CD8-positive, alpha-beta memory T cell (primary cell): ENCODE results near the gene ADAMTSL1. TPM values are rescaled to one million over a fixed set of nuclear protein-coding genes. Genes with fewer than 3 reads are reported as not detected.

ENCODE experiments used
- CTCF ChIA-PET: fragments of 350-600 bp; sonication (Branson Sonifier 250); formaldehyde crosslinking; loops from one replicate; lab custom pipeline; 2021; ENCODE audit warnings: antibody characterized with exemption; lab: Charles Lee
- POLR2A ChIA-PET: fragments of 350-600 bp; sonication (Branson Sonifier 250); formaldehyde crosslinking; loops from one replicate; lab custom pipeline; 2021; ENCODE audit warnings: antibody characterized with exemption; lab: Charles Lee
- DNase-seq, 5 donors: peaks; one replicate each; pipeline versions ENCODE4 v3.0.0 to v3.0.0-alpha.2; 2020 to 2022; ENCODE audit warnings: mixed read lengths in 1 of 5
- H3K27ac ChIP-seq: one replicate; pipeline ENCODE4 v1.7.0; 2013; ENCODE audit warnings: low read depth, mild to moderate bottlenecking, low read length, moderate library complexity
- H3K27me3 ChIP-seq: 2 replicates; pipeline ENCODE4 v1.7.0; 2013; ENCODE audit warnings: low read length, mild to moderate bottlenecking; ENCODE audit not compliant: insufficient read depth, poor library complexity, severe bottlenecking
- H3K36me3 ChIP-seq: 2 replicates; pipeline ENCODE4 v1.7.0; 2013; ENCODE audit warnings: mild to moderate bottlenecking, low read length, moderate library complexity; ENCODE audit not compliant: insufficient read depth
- H3K4me1 ChIP-seq: 2 replicates; pipeline ENCODE4 v1.7.0; 2013; ENCODE audit warnings: mild to moderate bottlenecking, low read length, moderate library complexity; ENCODE audit not compliant: insufficient read depth
- H3K4me3 ChIP-seq: 2 replicates; pipeline ENCODE4 v1.7.0; 2013; ENCODE audit warnings: mild to moderate bottlenecking, low read length
- H3K9me3 ChIP-seq: 2 replicates; pipeline ENCODE4 v1.7.0; 2013; ENCODE audit warnings: mild to moderate bottlenecking, low read length
- H3K27ac Mint-ChIP-seq, 8 donors: one replicate each; pipeline ENCODE4 v1.8.0; 2020 to 2021; ENCODE audit warnings: mixed read lengths in 8 of 8, mild to moderate bottlenecking in 6 of 8, inconsistent platforms in 3 of 8, moderate library complexity in 3 of 8
- H3K27me3 Mint-ChIP-seq, 2 donors: one replicate each; pipeline ENCODE4 v1.8.0; 2020 to 2021; ENCODE audit warnings: mixed read lengths in 2 of 2, mild to moderate bottlenecking in 1 of 2, moderate library complexity in 1 of 2
- H3K36me3 Mint-ChIP-seq, 3 donors: one replicate each; pipeline ENCODE4 v1.8.0; 2020 to 2021; ENCODE audit warnings: mixed read lengths in 3 of 3, inconsistent platforms in 1 of 3, mild to moderate bottlenecking in 1 of 3
- H3K4me1 Mint-ChIP-seq, 3 donors: one replicate each; pipeline ENCODE4 v1.8.0; 2020 to 2021; ENCODE audit warnings: mixed read lengths in 3 of 3, inconsistent platforms in 1 of 3, mild to moderate bottlenecking in 1 of 3
- H3K4me3 Mint-ChIP-seq, 7 donors: one replicate each; pipeline ENCODE4 v1.8.0; 2020 to 2021; ENCODE audit warnings: mixed read lengths in 7 of 7, mild to moderate bottlenecking in 6 of 7, moderate library complexity in 4 of 7, inconsistent platforms in 2 of 7
- H3K9me3 Mint-ChIP-seq, 5 donors: one replicate each; pipeline ENCODE4 v1.8.0; 2020 to 2022; ENCODE audit warnings: mixed read lengths in 5 of 5, mild to moderate bottlenecking in 3 of 5, moderate library complexity in 2 of 5, inconsistent platforms in 1 of 5
- polyA plus RNA-seq: library from polyadenylated mRNA; unstranded; fragments of 300-500 nt; fragmentation: Illumina TruSeq; gene quantifications from one replicate; pipeline ENCODE4 v1.2.3, GENCODE V29; 2021
- total RNA-seq, 2 experiments: library from RNA; stranded (reverse); gene quantifications; one replicate each; pipeline ENCODE4 v1.2.3, GENCODE V29; 2021

ADAMTSL1 gene
- total and polyA plus RNA-seq, 3 experiments from 2014 or later: not detected

GRCh38 chr9:18520416-18521047, 46.6 kb downstream of the ADAMTSL1 start:
- H3K9me3 ChIP-seq: no peaks in the 10 kb centered on the region
- POLR2A ChIA-PET: no interaction called here

DNA sequence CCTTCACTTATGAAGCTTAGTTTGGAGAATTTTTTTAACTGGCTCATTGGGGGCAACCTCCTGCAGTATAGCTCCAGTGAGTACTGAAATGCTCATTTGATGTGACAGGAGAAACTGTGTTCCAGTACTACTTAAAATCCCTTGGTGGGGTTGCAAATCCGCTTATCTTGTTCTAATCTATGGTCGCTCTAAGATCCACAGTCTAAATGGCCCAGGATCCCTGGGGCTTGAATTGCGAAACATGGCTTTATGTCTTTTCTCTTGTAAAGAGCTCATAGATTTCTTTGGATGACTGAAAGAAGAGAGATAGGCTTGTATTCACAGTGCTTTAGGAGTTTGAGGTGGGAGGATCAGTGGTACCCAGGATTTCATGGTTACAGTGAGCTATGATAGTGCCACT, 52.7 kb downstream of the ADAMTSL1 start:
- Histone ChIP-seq H3K4me1 (no peaks in the 10 kb centered on the region), H3K9me3 (no peaks in the 10 kb centered on the region), H3K4me3 (no peak overlapping the region), H3K27ac (no peak overlapping the region), H3K27me3 (no peaks in the 10 kb centered on the region), H3K36me3 (no peaks in the 10 kb centered on the region)
- Mint-ChIP-seq H3K9me3 (peaks cover 0 to 9% (median 4%) of the 10 kb centered on the region in 5 donors), H3K27me3 (peaks cover 0 to 7% of the 10 kb centered on the region in 2 donors), H3K4me1 (no peaks in the 10 kb centered on the region), H3K4me3 (no peak overlapping the region), H3K27ac (no peak overlapping the region), H3K36me3 (no peaks in the 10 kb centered on the region)
- DNase-seq: no peak
- ChIA-PET CTCF (no interaction called here), POLR2A (no interaction called here)

More at GRCh38 chr9:18520416-18521047, 46.6 kb downstream of the ADAMTSL1 start:
- Mint-ChIP-seq H3K9me3 (peaks cover 0 to 10% (median 6%) of the 10 kb centered on the region in 5 donors), H3K27me3 (peaks cover 0 to 2% of the 10 kb centered on the region in 2 donors), H3K36me3 (no peaks in the 10 kb centered on the region), H3K4me1 (no peaks in the 10 kb centered on the region), H3K27ac (no peak overlapping the region), H3K4me3 (no peak overlapping the region)
- DNase-seq: no peak
- Histone ChIP-seq H3K27ac (no peak overlapping the region), H3K4me1 (no peaks in the 10 kb centered on the region), H3K4me3 (no peak overlapping the region), H3K36me3 (no peaks in the 10 kb centered on the region), H3K27me3 (no peaks in the 10 kb centered on the region)
- CTCF ChIA-PET: no interaction called here

DNA sequence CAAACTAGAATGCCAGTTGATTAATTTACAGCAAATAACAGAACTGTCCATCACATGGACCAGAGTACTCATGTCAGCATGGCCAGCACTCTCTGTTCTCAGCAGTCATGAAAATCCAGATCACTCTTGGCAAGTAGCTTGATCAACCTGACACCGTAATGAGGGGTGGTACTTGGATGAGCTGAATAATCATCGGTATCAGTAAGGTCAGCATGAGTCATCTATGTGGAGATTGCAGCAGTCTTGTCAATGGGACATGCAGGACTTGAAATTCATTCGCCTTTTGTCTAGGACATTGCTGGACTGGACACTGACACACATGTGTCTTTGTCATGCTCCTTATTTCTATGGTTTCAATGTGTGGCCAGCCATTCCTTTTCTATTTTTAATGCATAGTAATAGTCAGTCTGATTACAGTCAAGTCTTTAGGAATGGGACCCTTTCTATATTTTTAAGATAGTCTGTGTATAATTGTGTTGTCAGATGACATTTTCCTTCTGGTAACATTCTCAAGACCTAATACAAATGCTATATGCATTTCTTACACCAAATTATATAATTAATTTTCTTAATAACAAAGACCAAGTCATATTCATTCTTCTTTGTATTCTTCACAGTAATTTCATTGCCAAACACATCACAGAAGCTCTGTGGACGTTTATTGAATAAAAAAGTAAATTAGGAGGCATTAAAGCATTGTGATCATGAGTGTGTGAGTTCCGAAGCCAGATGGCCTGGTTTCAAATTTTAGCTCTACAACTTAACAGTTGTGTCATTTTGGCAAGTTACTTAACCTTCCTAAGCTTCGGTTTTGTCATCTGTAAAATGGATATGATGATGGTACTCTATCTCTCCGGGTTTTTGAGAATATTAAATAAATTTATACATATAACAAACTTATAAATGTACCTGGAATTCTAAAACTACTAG, 57.4 kb downstream of the ADAMTSL1 start:
- Mint-ChIP-seq H3K27me3 (peaks cover 0 to 7% of the 10 kb centered on the region in 2 donors), H3K4me1 (no peaks in the 10 kb centered on the region), H3K27ac (no peak overlapping the region), H3K4me3 (no peak overlapping the region), H3K9me3 (peaks cover 14 to 28% (median 21%) of the 10 kb centered on the region in 5 donors), H3K36me3 (peaks cover 0 to 5% (median 0%) of the 10 kb centered on the region in 3 donors)
- CTCF ChIA-PET: no interaction called here
- H3K4me1 ChIP-seq: no peaks in the 10 kb centered on the region
- no peaks in the 10 kb centered on the region for H3K27me3 ChIP-seq
- no peaks in the 10 kb centered on the region for H3K36me3 ChIP-seq
- H3K9me3 ChIP-seq: peaks cover 3% of the 10 kb centered on the region
- H3K27ac ChIP-seq: no peak overlapping the region
- H3K4me3 ChIP-seq: no peak overlapping the region
- POLR2A ChIA-PET: no interaction called here
- no peak for DNase-seq

DNA sequence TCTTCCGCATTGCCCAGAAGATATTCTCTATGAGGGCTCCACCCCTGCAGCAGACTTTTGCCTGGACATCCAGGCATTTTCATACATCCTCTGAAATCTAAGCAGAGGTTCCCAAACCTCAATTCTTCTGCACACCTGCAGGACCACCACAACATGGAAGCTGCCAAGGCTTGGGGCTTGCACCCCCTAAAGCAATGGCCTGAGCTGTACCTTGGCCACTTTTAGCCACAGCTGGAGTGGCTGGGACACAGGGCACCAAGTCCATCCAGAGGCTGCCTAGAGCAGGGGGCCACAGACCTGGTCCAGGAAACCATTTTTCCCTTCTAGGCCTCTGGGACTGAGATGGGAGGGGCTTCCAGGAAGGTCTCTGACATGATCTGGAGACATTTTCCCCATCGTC, 60.7 kb downstream of the ADAMTSL1 start:
- Histone ChIP-seq H3K36me3 (no peaks in the 10 kb centered on the region), H3K27me3 (no peaks in the 10 kb centered on the region), H3K4me3 (no peak overlapping the region), H3K27ac (no peak overlapping the region), H3K4me1 (no peaks in the 10 kb centered on the region), H3K9me3 (peaks cover 3% of the 10 kb centered on the region)
- no peak overlapping the region for H3K4me3 Mint-ChIP-seq
- no peaks in the 10 kb centered on the region for H3K4me1 Mint-ChIP-seq
- peaks cover 20 to 29% (median 21%) of the 10 kb centered on the region in 5 donors for H3K9me3 Mint-ChIP-seq
- ChIA-PET POLR2A (no interaction called here), CTCF (no interaction called here)
- H3K27me3 Mint-ChIP-seq: peaks cover 0 to 2% of the 10 kb centered on the region in 2 donors
- DNase-seq: no peak
- peaks cover 0 to 5% (median 0%) of the 10 kb centered on the region in 3 donors for H3K36me3 Mint-ChIP-seq
- no peak overlapping the region for H3K27ac Mint-ChIP-seq

GRCh38 chr9:18536554-18536953, 62.6 kb downstream of the ADAMTSL1 start:
- Histone ChIP-seq H3K9me3 (peaks cover 3% of the 10 kb centered on the region), H3K4me1 (no peaks in the 10 kb centered on the region), H3K27ac (no peak overlapping the region), H3K4me3 (no peak overlapping the region), H3K36me3 (no peaks in the 10 kb centered on the region), H3K27me3 (no peaks in the 10 kb centered on the region)
- POLR2A ChIA-PET: no interaction called here
- Mint-ChIP-seq H3K36me3 (peaks cover 0 to 5% (median 0%) of the 10 kb centered on the region in 3 donors), H3K27me3 (peaks cover 0 to 4% of the 10 kb centered on the region in 2 donors), H3K4me1 (no peaks in the 10 kb centered on the region), H3K4me3 (no peak overlapping the region), H3K27ac (no peak overlapping the region), H3K9me3 (peaks cover 19 to 29% (median 21%) of the 10 kb centered on the region in 5 donors)
- DNase-seq: no peak
- CTCF ChIA-PET: no interaction called here

DNA sequence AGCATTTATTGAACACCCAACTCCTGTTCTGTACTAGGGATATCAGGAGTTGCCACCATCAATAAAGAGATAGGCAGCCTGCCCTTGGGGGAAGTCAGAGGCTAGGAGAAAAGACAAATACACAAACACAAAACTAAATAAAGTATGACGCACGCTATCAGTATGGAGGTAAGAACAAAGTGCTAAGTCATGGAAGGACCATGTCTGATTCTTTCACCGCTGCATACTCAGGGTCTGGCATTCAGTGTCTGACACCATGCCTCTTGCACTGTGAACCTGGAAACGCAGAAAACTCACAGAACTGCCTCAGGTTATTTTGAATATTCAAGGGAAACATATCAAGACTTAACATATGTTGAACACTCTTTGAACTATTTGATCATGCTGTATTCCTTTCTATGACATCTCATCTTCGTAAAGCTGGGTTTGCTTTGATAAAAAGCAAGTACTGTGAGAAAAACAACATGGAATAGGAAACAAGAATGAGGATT, 65.3 kb downstream of the ADAMTSL1 start:
- Histone ChIP-seq H3K4me3 (no peak overlapping the region), H3K27ac (no peak overlapping the region), H3K9me3 (peaks cover 3% of the 10 kb centered on the region), H3K4me1 (no peaks in the 10 kb centered on the region), H3K36me3 (no peaks in the 10 kb centered on the region), H3K27me3 (no peaks in the 10 kb centered on the region)
- ChIA-PET POLR2A (no interaction called here), CTCF (no interaction called here)
- Mint-ChIP-seq H3K27me3 (peaks cover 0 to 2% of the 10 kb centered on the region in 2 donors), H3K4me1 (no peaks in the 10 kb centered on the region), H3K4me3 (no peak overlapping the region), H3K9me3 (peaks cover 12 to 18% (median 13%) of the 10 kb centered on the region in 5 donors), H3K27ac (no peak overlapping the region), H3K36me3 (peaks cover 0 to 2% (median 0%) of the 10 kb centered on the region in 3 donors)
- no peak for DNase-seq

- Histone ChIP-seq H3K27ac (no peak overlapping the region), H3K4me3 (no peak overlapping the region), H3K36me3 (no peaks in the 10 kb centered on the region), H3K4me1 (no peaks in the 10 kb centered on the region), H3K9me3 (no peaks in the 10 kb centered on the region), H3K27me3 (no peaks in the 10 kb centered on the region)
- DNase-seq: no peak
- ChIA-PET CTCF (no interaction called here), POLR2A (no interaction called here)
- peaks cover 0 to 3% (median 3%) of the 10 kb centered on the region in 5 donors for H3K9me3 Mint-ChIP-seq
- no peak overlapping the region for H3K27ac Mint-ChIP-seq
- H3K4me1 Mint-ChIP-seq: no peaks in the 10 kb centered on the region
- H3K4me3 Mint-ChIP-seq: no peak overlapping the region
- no peaks in the 10 kb centered on the region for H3K36me3 Mint-ChIP-seq
- H3K27me3 Mint-ChIP-seq: peaks cover 0 to 2% of the 10 kb centered on the region in 2 donors
These were observed 69.0 kb downstream of the ADAMTSL1 start for GRCh38 chr9:18542837-18543405.
